Neutrophil (primary cell): Measurements from ENCODE around the gene LOX.

Source experiments
- H3K27ac ChIP-seq: fragments of 200-600 bp; sonication (generic); 2 replicates; pipeline ENCODE4 v1.5.1; 2016; ENCODE audit warnings: mild to moderate bottlenecking, moderate library complexity
- H3K27me3 ChIP-seq: fragments of 200-600 bp; sonication (generic); 2 replicates; pipeline ENCODE4 v1.6.0; 2016; ENCODE audit warnings: mild to moderate bottlenecking
- H3K36me3 ChIP-seq: fragments of 200-600 bp; sonication (generic); 2 replicates; pipeline ENCODE4 v1.5.1; 2017
- H3K4me1 ChIP-seq, 2 experiments: fragments of 200-600 bp in 1 of 2; sonication (generic) in 1 of 2; 1 replicate in 1 of 2; 2 replicates in 1 of 2; pipeline versions ENCODE4 v1.5.1 to v1.6.1; 2013 to 2016; ENCODE audit warnings: low read depth in 1 of 2, low read length in 1 of 2, mild to moderate bottlenecking in 1 of 2, moderate library complexity in 1 of 2; ENCODE audit not compliant: control insufficient read depth in 1 of 2, insufficient read depth in 1 of 2
- H3K4me3 ChIP-seq, 2 experiments: fragments of 200-600 bp in 1 of 2; sonication (generic) in 1 of 2; 1 replicate in 1 of 2; 2 replicates in 1 of 2; pipeline ENCODE4 v1.5.1; 2013 to 2016; ENCODE audit warnings: low read depth in 1 of 2, low read length in 1 of 2, mild to moderate bottlenecking in 1 of 2, moderate library complexity in 1 of 2
- H3K9me3 ChIP-seq: fragments of 200-600 bp; sonication (generic); 2 replicates; pipeline ENCODE4 v1.5.1; 2016
- TF ChIP-seq, protein P1 (sequence below): fragments of 200-600 bp; sonication (generic); IDR thresholded peaks from 2 replicates; pipeline ENCODE4 v1.5.1; 2016; ENCODE audit warnings: antibody characterized with exemption

The LOX gene

DNA sequence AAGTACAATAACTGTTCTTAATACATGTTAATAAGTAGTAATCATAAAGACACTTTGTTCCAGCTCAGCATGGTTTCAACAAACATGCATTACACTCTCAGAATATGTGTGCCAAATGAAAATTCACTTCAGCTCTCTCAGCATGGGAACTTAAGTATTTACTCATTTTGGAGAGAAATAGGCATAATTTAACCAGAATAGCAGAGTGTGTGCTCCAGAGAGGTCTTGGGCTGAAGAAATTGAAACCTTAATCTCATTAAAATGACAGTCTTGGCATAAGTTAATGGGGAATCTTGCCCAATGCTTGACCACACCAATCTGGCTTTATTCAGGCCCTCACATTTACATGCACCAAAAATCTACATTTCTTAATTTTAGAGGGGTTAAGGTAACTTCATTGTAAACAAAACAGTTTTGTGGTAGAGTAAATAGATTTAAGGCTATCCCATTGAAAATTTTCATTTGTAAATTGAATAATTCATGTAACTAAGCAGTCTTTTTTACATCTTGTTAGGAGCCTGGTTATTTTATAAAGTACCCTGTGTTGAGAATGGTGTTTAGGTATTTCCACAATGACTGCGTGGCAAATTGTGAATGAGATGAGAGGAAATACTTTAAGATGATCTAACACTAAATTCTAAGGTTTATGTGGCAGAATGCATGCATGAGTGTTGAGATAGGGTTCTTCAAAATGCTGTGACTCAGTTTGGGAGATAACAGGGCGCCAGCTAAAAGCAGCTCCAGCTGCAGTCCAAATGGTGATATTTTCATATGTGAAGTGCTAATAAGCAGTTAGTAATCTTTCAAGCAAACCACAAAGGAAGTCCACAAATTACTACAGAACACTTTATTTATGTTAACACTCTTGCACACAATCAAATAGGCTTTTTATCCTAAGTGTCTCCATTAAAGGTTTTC, 11.3 kb upstream of the LOX start:
- no peak overlapping the region for H3K27ac ChIP-seq
- H3K27me3 ChIP-seq: no peaks in the 10 kb centered on the region
- no peaks in the 10 kb centered on the region for H3K4me1 ChIP-seq
- no peaks in the 10 kb centered on the region for H3K9me3 ChIP-seq
- TF ChIP-seq, protein P1, sequence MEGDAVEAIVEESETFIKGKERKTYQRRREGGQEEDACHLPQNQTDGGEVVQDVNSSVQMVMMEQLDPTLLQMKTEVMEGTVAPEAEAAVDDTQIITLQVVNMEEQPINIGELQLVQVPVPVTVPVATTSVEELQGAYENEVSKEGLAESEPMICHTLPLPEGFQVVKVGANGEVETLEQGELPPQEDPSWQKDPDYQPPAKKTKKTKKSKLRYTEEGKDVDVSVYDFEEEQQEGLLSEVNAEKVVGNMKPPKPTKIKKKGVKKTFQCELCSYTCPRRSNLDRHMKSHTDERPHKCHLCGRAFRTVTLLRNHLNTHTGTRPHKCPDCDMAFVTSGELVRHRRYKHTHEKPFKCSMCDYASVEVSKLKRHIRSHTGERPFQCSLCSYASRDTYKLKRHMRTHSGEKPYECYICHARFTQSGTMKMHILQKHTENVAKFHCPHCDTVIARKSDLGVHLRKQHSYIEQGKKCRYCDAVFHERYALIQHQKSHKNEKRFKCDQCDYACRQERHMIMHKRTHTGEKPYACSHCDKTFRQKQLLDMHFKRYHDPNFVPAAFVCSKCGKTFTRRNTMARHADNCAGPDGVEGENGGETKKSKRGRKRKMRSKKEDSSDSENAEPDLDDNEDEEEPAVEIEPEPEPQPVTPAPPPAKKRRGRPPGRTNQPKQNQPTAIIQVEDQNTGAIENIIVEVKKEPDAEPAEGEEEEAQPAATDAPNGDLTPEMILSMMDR: no peak
- no peaks in the 10 kb centered on the region for H3K36me3 ChIP-seq
- no peak overlapping the region for H3K4me3 ChIP-seq

DNA sequence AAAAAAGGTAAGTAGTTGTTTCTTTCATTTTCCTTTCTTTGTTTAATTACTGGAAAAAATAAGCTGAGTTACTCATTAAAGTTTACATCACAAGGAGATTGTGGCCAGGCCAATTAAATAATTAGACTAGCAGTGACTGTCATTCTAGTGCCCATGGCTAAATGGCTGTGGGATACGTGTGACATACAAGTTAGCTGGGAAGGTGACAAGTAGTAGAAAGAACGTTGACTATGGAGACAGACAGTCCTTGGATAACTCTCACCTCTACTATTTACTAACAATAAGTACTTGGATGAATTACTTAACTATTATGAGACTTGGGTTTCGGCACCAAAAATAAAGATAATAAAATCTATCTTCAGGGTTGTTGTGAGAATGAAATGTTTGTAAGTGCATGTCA, 7.0 kb upstream of the LOX start:
- TF ChIP-seq, protein P1: no peak
- no peaks in the 10 kb centered on the region for H3K36me3 ChIP-seq
- H3K4me1 ChIP-seq: no peaks in the 10 kb centered on the region
- peaks cover 17% of the 10 kb centered on the region for H3K27me3 ChIP-seq
- no peak overlapping the region for H3K4me3 ChIP-seq
- no peak overlapping the region for H3K27ac ChIP-seq
- no peaks in the 10 kb centered on the region for H3K9me3 ChIP-seq

DNA sequence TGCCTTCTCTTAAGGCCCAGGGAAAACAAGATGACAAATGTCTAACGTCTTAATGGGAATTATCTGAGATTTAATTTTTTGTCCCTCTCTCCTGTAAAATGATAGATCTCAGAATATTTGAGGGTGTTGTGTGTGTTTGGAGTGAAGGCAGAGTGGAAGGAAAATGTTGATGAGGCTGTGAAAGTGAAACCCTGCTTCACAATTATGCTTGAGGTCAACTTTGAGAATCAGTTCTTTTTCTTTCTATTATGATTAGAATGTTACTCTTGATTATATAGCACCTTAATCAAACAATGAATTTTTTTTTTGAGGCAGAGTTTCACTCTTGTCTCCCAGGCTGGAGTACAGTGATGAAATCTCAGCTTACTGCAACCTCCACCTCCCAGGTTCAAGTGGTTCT, 5.5 kb upstream of the LOX start:
- Histone ChIP-seq H3K27ac (no peak overlapping the region), H3K27me3 (peaks cover 32% of the 10 kb centered on the region), H3K36me3 (no peaks in the 10 kb centered on the region), H3K4me3 (no peak overlapping the region), H3K9me3 (no peaks in the 10 kb centered on the region), H3K4me1 (no peaks in the 10 kb centered on the region)
- TF ChIP-seq, protein P1: no peak

DNA sequence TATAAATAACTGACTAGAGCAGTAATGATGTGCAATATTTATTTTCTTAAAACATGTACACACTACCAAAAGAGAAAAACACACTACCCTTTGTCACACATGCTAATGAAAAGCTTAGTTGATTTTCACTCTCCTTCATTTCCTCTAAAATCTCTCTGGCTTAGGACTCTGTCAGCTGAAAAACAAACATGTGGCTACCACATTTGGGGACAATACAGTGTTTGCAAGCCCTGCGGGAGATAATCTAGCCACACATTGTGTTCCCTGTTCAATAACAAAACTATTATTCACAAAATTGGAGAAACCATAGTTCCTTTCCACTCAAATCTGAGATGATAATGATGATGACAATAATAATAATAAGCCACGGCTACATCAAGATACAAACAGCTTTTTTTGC, 3.5 kb upstream of the LOX start:
- no peaks in the 10 kb centered on the region for H3K36me3 ChIP-seq
- peaks cover 52% of the 10 kb centered on the region for H3K27me3 ChIP-seq
- TF ChIP-seq, protein P1: no peak
- no peak overlapping the region for H3K4me3 ChIP-seq
- peaks cover 13 to 18% of the 10 kb centered on the region in 2 experiments for H3K4me1 ChIP-seq
- H3K9me3 ChIP-seq: no peaks in the 10 kb centered on the region
- H3K27ac ChIP-seq: no peak overlapping the region

DNA sequence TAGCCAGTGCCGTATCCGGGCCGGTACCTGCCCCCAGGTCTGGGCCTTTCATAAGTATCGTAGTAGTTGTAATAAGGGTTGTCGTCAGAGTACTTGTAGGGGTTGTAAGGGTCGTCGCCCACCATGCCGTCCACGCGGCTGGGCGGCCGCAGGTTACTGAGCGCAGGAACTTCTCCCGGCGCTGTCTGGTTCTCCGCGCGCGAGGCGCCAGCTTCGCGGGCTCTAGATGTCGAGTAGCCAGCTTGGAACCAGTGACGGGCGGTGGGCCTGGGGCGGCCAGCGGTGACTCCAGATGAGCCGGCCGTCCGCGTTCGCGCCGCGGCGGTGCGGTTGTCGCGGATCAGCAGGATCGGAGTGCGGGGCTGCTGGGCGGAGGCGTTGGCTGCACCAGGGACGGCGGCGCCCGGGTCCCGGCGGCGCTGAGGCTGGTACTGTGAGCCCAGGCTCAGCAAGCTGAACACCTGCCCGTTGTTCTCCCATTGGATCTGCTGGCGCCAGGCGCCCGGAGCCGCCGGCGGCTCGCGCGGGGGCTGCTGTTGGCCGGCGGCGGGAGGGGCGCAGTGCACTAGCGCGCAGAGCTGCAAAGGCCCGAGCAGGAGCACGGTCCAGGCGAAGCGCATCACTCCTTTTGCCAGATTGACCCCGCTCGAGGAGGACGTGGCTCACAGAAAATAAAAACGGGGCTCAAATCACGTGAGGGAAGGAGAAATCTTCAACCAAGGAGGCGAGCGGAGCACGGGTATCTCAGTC, 518 bp downstream of the LOX start:
- H3K36me3 ChIP-seq: no peaks in the 10 kb centered on the region
- no peak overlapping the region for H3K27ac ChIP-seq
- peak overlapping the region; percentile 0 to 18 for H3K4me3 ChIP-seq
- H3K9me3 ChIP-seq: no peaks in the 10 kb centered on the region
- TF ChIP-seq, protein P1: no peak
- H3K4me1 ChIP-seq: peaks cover 13 to 19% of the 10 kb centered on the region in 2 experiments
- H3K27me3 ChIP-seq: peaks cover 91% of the 10 kb centered on the region
